ENCODE data around the gene PTRH1.

Gene PTRH1

GRCh38 chr9:127739614-127740330 is 24.3 kb upstream of the PTRH1 start:
- DNase-seq = no peak

- no peak for DNase-seq
Measured at GRCh38 chr9:127738666-127739065, 23.2 kb upstream of the PTRH1 start.

- no peak for DNase-seq
Measured at GRCh38 chr9:127735530-127736185, 20.2 kb upstream of the PTRH1 start.

GRCh38 chr9:127734747-127735529 is 19.5 kb upstream of the PTRH1 start, which contains the start of gene TOR2A:
TSS of gene TOR2A (minus strand) at chr9:127735294. CDS start at chr9:127735270, 24 bp downstream.
- DNase-seq = peak; percentile 99

- no peak for DNase-seq
Measured at GRCh38 chr9:127734247-127734746, 18.8 kb upstream of the PTRH1 start.

- no peak for DNase-seq
Measured at GRCh38 chr9:127733614-127734013, 18.2 kb upstream of the PTRH1 start.

- no peak for DNase-seq
Measured at GRCh38 chr9:127732444-127732843, 17.0 kb upstream of the PTRH1 start.

GRCh38 chr9:127731938-127732337 is 16.5 kb upstream of the PTRH1 start:
- DNase-seq = no peak

GRCh38 chr9:127730799-127731410 is 15.4 kb upstream of the PTRH1 start:
- DNase-seq = no peak

- no peak for DNase-seq
Measured at GRCh38 chr9:127730262-127730661, 14.8 kb upstream of the PTRH1 start.

GRCh38 chr9:127729522-127730256 is 14.2 kb upstream of the PTRH1 start:
- no peak for DNase-seq

GRCh38 chr9:127728808-127729207 is 13.3 kb upstream of the PTRH1 start:
- DNase-seq = no peak

- no peak for DNase-seq
Measured at GRCh38 chr9:127726871-127727270, 11.4 kb upstream of the PTRH1 start.

- no peak for DNase-seq
Measured at GRCh38 chr9:127724012-127724411, 8.5 kb upstream of the PTRH1 start.

- no peak for DNase-seq
Measured at GRCh38 chr9:127723444-127723843, 8.0 kb upstream of the PTRH1 start.

GRCh38 chr9:127723013-127723412 is 7.5 kb upstream of the PTRH1 start:
- no peak for DNase-seq

- DNase-seq = no peak
Measured at GRCh38 chr9:127722055-127722745, 6.7 kb upstream of the PTRH1 start.

- DNase-seq = no peak
Measured at GRCh38 chr9:127721391-127721821, 5.9 kb upstream of the PTRH1 start.

GRCh38 chr9:127720865-127721227 is 5.4 kb upstream of the PTRH1 start:
- no peak for DNase-seq

GRCh38 chr9:127720031-127720864 is 4.8 kb upstream of the PTRH1 start:
- DNase-seq = no peak

- no peak for DNase-seq
Measured at GRCh38 chr9:127717766-127718165, 2.3 kb upstream of the PTRH1 start.
